ENCODE results near the gene CREBBP. TPM values are rescaled to one million over a fixed set of nuclear protein-coding genes. Genes with fewer than 3 reads are reported as not detected.

CREBBP gene
- total and polyA plus RNA-seq, 2 donors (not counting 3 experiments of a cell fraction or from before 2014, with no cell fraction given): 13.8 to 72.7 TPM

- H3K4me1 ChIP-seq (ENCODE audit: control insufficient read depth, extremely low read depth, insufficient read depth, low read length): no peaks in the 10 kb centered on the region
- POLR2A ChIA-PET: no interaction called here
- H3K27me3 ChIP-seq (ENCODE audit: control insufficient read depth in 2 of 2, insufficient read depth in 2 of 2, low read length in 2 of 2): no peaks in the 10 kb centered on the region
- DNase-seq (ENCODE audit: low read depth, low spot score): no peak
- intact Hi-C loops (cut with micrococcal nuclease): no loop called here
- no peak overlapping the region for H3K4me3 ChIP-seq (replicated peaks in 1 of 3; ENCODE audit: insufficient read depth in 1 of 3, low read depth in 1 of 3, low read length in 3 of 3)
- dilution Hi-C loops (cut with MboI; ENCODE audit: extremely low pct_ligation_motif_present, low sequenced_read_pairs): no loop called here
- H3K79me2 ChIP-seq (ENCODE audit: control insufficient read depth, insufficient read depth, low read length): no peaks in the 10 kb centered on the region
- H4K20me1 ChIP-seq (replicated peaks; ENCODE audit: control insufficient read depth, extremely low read depth, insufficient read depth, low read length): no peaks in the 10 kb centered on the region
- FAIRE-seq: no peak
- H3K27ac ChIP-seq (ENCODE audit: insufficient read depth, low read depth, low read length): no peak overlapping the region
- TF ChIP-seq POLR2AphosphoS5 (IDR thresholded peaks at IDR 0.05; ENCODE audit: insufficient read depth, low read depth, low read length): no peak
- TF ChIP-seq CTCF (IDR thresholded peaks at IDR 0.05; ENCODE audit: extremely low read depth in 1 of 2, insufficient read depth in 1 of 2, low read depth in 1 of 2, low read length in 2 of 2): no peak
- TF ChIP-seq JUN (IDR thresholded peaks at IDR 0.05; ENCODE audit: borderline replicate concordance, insufficient read depth, insufficient read length, low read depth): no peak
- TF ChIP-seq FOS (IDR thresholded peaks at IDR 0.05; ENCODE audit: borderline replicate concordance, insufficient read depth, low read length): no peak
- TF ChIP-seq MAX (IDR thresholded peaks at IDR 0.05; ENCODE audit: insufficient read depth, insufficient read length): no peak
- peaks cover 15 to 17% of the 10 kb centered on the region in 2 experiments for H3K36me3 ChIP-seq (ENCODE audit: control insufficient read depth in 2 of 2, extremely low read depth in 1 of 2, insufficient read depth in 2 of 2, low read length in 2 of 2)
- CTCF ChIA-PET: interaction anchor here (1.7 kb wide), 1 partner anchor 17 kb away, joined by 4 read pairs; no protein-coding TSS in a partner anchor
- no peak overlapping the region for H2AFZ ChIP-seq (ENCODE audit: low read depth, low read length)
- H3K9me3 ChIP-seq (replicated peaks; ENCODE audit: control insufficient read depth, insufficient read depth, low read length): no peaks in the 10 kb centered on the region
- no peaks in the 10 kb centered on the region for H3K9me1 ChIP-seq (replicated peaks; ENCODE audit: control insufficient read depth, extremely low read depth, insufficient read depth, low read length)
- no peak overlapping the region for H3K4me2 ChIP-seq (ENCODE audit: insufficient read depth, low read length)
- no peak overlapping the region for H3K9ac ChIP-seq (replicated peaks; ENCODE audit: extremely low read depth, insufficient read depth, low read length)
- no TSS peak for BruUV-seq (replicated peaks)
These were observed 125.3 kb downstream of the CREBBP start for GRCh38 chr16:3755249-3755648.

- Histone ChIP-seq H3K27ac (ENCODE audit: insufficient read depth, low read depth, low read length) (no peak overlapping the region), H3K9ac (replicated peaks; ENCODE audit: extremely low read depth, insufficient read depth, low read length) (no peak overlapping the region), H3K9me3 (replicated peaks; ENCODE audit: control insufficient read depth, insufficient read depth, low read length) (no peaks in the 10 kb centered on the region), H3K4me1 (ENCODE audit: control insufficient read depth, extremely low read depth, insufficient read depth, low read length) (no peaks in the 10 kb centered on the region), H4K20me1 (replicated peaks; ENCODE audit: control insufficient read depth, extremely low read depth, insufficient read depth, low read length) (no peaks in the 10 kb centered on the region), H3K27me3 (ENCODE audit: control insufficient read depth in 2 of 2, insufficient read depth in 2 of 2, low read length in 2 of 2) (no peaks in the 10 kb centered on the region), H3K79me2 (ENCODE audit: control insufficient read depth, insufficient read depth, low read length) (no peaks in the 10 kb centered on the region), H2AFZ (ENCODE audit: low read depth, low read length) (no peak overlapping the region), H3K4me2 (ENCODE audit: insufficient read depth, low read length) (no peak overlapping the region), H3K4me3 (replicated peaks in 1 of 3; ENCODE audit: insufficient read depth in 1 of 3, low read depth in 1 of 3, low read length in 3 of 3) (no peak overlapping the region), H3K9me1 (replicated peaks; ENCODE audit: control insufficient read depth, extremely low read depth, insufficient read depth, low read length) (no peaks in the 10 kb centered on the region), H3K36me3 (ENCODE audit: control insufficient read depth in 2 of 2, extremely low read depth in 1 of 2, insufficient read depth in 2 of 2, low read length in 2 of 2) (peaks cover 17% of the 10 kb centered on the region in 2 experiments)
- BruUV-seq (replicated peaks): no TSS peak
- POLR2A ChIA-PET: no interaction called here
- no peak for DNase-seq (ENCODE audit: low read depth, low spot score)
- CTCF ChIA-PET: interaction anchor here (0.8 to 1.7 kb wide), 2 partner anchors 18 kb away, joined by 3 to 4 read pairs; no protein-coding TSS in a partner anchor
- FAIRE-seq: no peak
- intact Hi-C loops (cut with micrococcal nuclease) (no loop called here), dilution Hi-C loops (cut with MboI; ENCODE audit: extremely low pct_ligation_motif_present, low sequenced_read_pairs) (no loop called here)
- TF ChIP-seq POLR2AphosphoS5 (IDR thresholded peaks at IDR 0.05; ENCODE audit: insufficient read depth, low read depth, low read length) (no peak), POLR2A (IDR thresholded peaks at IDR 0.05; ENCODE audit: low read depth, low read length) (no peak), MAX (IDR thresholded peaks at IDR 0.05; ENCODE audit: insufficient read depth, insufficient read length) (no peak), FOS (IDR thresholded peaks at IDR 0.05; ENCODE audit: borderline replicate concordance, insufficient read depth, low read length) (no peak), EZH2 (IDR thresholded peaks at IDR 0.05; ENCODE audit: borderline replicate concordance, low read depth, low read length, severe bottlenecking) (no peak), JUN (IDR thresholded peaks at IDR 0.05; ENCODE audit: borderline replicate concordance, insufficient read depth, insufficient read length, low read depth) (no peak), CTCF (IDR thresholded peaks at IDR 0.05; ENCODE audit: extremely low read depth in 1 of 2, insufficient read depth in 1 of 2, low read depth in 1 of 2, low read length in 2 of 2) (no peak), MYC (IDR thresholded peaks at IDR 0.05; ENCODE audit: low read depth, low read length) (no peak), GATA2 (IDR thresholded peaks at IDR 0.05; ENCODE audit: insufficient read depth, insufficient read length, low read depth, low read length) (no peak)
These were observed 125.7 kb downstream of the CREBBP start for GRCh38 chr16:3754772-3755171.

Measured in endothelial cell of umbilical vein (primary cell).